Measurements from ENCODE around the gene NDUFAF8.
"Not testable (repeated sequence)": the region's sequence is repeated elsewhere in the genome, so short reads cannot be mapped to it uniquely, and the experiment has no call there.

The NDUFAF8 gene

DNA sequence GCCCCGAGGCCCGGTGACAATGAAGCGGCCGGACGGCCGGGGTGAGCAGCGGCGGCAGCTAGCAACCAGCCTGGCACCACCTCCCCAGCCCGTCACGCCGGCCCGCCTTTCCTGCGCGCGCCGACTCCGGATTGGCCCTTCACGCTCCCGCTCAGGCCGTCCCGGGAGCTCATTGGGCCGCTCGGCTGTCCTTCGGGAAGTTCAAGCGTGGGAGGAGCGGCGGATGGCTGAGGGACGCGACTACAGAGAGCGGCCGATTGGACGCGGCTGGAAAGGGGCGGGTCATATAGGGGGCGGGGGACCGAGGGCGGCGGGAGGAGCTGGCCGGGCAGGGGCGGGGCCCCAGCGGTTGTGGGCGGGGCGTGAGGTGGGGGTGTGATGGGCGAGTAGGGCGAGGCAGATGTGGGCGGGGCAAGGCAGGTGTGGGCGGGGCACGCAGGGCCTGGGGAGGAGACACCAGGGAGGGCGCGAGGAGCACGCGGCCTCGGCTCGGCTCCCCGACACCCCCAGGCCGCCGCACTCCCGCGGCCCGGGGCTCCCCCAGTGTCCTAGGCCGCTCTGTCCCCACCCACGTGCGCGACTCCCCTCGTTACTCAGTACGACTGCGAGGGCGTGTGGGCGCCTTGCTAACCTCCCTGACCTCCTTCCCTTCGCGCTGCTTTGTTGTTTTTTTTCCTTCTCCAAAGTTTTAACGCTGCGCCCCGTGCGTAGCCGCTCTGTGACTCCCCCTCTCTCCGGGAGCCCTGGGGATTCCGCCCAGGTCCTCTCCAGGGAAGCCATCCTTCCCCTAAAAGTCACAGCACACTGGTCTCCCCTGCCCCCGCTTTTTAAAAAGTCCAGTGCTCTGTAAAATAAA lies 16.0 kb upstream of the NDUFAF8 start, which contains the start of gene CEP131:
TSS of gene CEP131 (minus strand) at position 60 of the 856 bp plus-strand sequence. CDS start 2,909 bp downstream, outside the sequence.
- DNase-seq (ENCODE audit: low spot score), result peak; percentile 96

DNA sequence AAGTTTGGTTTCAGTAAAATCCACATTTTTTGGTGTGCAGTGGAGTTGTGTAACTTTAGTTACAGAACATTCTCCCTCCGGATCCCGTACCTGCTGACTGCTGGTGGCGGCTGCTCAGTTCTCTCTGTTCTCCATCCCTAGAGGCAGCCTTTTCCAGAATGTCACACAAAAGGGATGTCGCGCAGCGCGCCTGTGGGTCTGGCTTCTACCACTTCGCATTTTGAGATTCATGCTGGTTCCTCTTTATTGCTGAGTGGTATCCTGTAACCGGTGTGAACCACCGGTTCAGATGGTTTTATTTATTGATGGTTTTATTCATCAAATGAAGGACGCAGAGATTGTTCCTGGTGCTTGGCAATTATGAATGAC lies 15.4 kb upstream of the NDUFAF8 start:
- no peak for DNase-seq (ENCODE audit: low spot score)

DNA sequence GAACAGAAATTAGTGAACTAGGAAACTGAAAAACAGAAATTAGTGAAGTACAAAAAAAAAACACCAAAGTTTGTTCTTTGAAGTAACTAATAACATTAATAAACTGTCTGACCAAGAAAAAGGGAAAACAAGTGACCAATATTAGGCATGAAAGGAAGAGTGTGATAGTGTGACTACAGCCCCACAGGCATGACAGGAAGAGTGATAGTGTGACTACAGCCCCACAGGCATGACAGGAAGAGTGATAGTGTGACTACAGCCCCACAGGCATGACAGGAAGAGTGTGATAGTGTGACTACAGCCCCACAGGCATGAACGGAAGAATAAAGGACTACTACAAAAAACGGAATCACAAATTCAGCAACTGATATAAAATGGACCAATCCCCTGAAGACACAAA lies 11.5 kb upstream of the NDUFAF8 start:
- not testable (repeated sequence) for DNase-seq (ENCODE audit: low spot score)

DNA sequence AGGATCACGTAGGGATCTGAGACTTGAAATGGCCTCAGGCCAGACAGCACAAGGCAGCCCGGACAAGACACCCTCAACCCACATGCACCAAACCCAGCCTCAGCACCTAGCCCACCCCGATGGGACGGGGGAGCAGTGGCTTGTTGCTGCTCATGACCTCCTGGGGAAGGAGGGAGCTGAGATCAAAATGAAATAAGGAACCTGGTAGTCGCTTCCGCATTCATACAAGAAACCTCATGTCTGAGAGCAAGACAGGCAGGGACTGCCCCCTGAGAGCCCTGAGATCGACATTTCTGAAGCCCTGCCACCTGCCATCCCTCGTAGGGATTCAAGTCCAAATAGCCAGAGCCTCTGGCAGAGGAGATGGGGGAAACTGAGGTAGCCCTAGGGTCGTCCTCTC lies 10.7 kb upstream of the NDUFAF8 start:
- DNase-seq (ENCODE audit: low spot score), result no peak

DNA sequence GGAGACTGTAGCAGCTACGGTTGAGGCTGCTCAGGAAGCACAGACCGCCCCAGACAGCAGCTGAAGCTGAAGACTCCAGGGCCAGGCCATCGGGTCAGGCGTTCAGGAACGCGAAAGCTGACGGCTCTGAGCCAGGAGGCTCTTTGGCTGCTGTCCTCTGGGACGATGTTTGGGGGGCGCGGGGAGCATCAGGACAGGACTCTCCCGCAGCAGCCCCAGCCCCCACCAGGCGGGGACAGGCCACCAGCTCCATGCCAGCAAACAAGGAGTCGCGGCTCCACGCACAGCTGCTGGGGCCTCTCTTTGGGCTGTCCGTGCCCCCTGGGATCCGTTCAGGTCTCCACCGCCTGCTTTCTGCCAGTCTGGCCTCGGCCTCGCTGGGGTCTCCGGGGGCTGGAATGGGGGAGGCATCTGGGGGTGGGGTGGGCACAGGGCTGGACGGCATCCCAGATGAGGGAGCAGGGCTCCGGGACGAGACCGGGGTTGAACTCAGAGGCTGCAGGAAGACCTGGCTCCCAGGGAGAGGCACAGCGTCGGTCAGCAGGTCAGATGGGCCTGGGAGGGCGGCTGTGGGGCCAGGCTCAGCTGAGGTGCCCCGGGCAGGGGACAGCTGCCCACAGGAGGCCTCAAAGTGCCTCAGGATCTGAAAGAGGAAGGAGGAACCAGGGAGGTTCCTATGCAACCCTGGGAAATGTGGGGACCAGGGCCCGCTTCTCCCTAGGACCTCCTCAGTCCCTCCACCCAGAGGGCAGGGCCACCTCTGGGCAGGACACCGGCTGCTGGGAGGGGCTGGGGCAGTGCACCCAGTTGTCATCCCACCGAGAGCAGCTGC lies 10.1 kb upstream of the NDUFAF8 start:
- no peak for DNase-seq (ENCODE audit: low spot score)

DNA sequence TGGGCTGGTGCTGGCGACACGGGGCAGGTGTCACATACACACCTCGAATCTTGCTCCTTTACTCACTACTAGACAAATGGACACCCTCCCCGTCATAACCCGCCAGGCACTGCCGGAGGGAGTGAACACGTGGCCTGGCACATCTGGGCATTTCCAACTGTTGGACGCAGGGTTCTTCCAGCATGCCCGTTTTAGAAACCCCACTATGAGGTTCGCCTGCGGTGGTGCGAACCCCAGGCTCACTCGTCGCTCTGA lies 9.5 kb upstream of the NDUFAF8 start:
- no peak for DNase-seq (ENCODE audit: low spot score)

DNA sequence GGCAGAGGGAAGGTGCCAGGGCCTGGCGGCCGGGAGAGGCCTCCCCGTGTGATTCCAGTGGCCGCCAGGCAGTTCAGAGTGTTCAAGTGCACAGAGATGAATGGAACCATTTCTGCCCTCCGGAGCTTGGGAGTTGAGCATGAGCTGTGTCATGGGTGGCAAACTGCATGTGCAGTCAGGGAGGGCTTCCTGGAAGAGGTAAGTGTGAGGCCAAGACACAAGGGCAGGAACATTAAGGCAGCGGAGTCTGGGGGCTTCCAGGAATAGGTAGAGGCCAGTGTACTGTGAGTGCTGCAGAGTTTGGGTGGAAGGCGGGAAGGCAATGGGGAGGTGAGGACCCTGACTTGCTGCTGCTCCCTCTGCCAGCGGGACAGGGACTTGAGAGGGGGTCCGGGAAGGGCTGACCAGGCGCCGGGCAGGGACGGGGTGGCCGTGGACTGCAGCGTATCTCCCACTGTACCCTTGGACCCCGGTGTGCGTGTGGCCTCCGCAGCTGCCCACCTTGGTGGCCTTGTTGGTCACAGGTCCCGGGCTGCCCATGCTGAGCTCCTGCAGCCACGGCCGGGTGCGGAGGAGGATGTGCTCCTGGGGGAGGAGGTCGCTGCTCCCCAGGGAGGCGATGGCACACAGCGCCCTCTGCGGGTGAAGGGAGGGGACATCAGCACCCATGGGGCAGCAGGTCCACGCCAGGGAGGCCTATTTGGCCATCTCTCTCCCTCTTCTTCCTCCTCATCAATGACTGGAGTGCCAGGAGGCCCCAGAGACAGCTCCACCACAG lies 8.9 kb upstream of the NDUFAF8 start:
- no peak for DNase-seq (ENCODE audit: low spot score)

DNA sequence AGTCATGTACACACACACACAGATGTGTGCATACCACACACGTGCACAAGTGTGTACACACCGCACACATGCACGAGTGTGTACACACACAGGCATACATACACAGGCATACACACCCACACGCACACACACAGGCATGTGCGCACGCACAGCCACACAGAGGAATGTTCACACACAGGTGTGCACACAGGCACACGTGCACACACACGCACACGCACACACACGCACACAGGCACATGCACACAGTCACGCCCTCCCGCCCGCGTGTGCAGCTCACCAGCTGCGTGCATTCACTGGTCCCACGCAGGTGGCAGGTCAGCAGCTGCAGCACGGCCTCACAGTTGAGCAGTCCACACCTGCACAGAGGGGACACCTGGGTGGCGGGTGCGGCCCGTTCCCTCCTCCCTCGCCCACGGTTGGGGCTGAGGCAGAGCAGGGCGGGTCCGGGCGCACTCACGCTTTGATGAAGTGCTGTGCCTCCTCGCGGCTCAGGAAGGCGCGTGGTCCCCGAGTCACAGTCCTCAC lies 7.9 kb upstream of the NDUFAF8 start:
- no peak for DNase-seq (ENCODE audit: low spot score)

DNA sequence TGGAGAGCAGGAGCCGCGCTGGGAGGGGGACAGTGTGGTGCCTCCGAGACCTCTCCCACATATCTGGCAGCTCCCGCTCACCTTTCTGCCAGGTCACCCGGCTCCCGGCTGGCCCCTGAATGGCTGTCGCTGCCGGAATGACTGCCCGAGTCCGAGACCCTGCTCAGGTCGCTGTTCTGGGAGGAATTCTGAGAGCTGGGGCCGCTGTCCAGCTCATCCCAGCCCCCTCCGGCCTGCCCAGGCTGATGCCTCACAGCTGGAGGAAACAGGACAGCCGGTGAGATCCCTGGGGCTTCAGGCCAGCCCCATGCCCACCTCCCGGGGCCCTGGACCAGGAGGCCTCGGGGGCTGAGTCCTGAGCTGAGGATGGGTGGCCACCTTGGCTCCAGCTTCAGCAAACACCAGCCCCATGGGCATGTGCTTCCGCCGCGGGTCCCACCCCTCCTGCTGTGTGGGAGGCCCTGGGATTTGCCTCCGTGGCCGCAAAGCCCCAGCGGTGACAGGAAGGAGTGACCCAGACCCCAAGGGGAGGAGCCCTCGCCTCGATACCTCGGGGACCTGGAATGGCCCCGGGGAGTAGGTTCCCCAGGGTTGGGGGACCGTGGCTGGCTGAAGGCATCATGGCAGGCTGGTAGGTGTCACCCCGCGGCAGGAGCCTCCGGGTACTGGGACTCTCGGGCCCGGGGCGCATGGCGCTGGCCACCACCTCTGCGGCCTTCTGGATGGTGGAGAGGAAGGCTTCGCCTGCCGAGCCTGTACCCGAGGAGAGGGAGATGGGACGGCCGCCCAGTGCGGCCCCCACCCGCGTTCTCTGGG lies 7.1 kb upstream of the NDUFAF8 start:
- no peak for DNase-seq (ENCODE audit: low spot score)

DNA sequence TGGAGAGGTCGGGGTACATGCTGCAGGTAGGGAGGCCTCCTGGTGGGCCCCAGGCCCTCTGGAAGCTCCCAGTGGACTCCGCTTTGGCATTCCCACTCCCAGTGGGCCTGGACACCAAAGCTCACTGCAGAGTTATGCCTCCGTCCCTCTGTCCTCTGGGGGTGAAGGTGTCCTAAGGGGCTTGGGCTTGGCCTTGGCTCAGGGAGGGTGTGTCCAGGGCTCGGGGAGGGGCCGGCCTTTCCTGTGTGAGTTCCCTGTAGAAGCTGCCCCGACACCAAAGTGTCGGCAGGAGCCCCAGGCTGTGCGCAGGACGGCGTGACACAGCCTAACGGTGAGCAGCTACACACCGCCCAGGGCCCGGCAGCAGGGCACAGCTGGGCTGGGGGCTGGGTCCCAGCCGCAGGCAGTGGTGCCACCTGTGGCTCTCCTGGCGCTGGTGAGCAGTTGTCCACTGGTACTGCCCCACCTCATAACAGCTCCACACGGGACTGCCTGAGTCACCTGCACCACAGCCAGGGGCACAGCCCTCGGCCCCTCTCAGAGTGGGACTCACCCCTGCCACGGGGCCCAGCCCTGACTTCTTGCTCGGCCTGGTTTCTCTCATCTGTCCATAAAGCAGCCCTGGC lies 6.4 kb upstream of the NDUFAF8 start:
- no peak for DNase-seq (ENCODE audit: low spot score)

DNA sequence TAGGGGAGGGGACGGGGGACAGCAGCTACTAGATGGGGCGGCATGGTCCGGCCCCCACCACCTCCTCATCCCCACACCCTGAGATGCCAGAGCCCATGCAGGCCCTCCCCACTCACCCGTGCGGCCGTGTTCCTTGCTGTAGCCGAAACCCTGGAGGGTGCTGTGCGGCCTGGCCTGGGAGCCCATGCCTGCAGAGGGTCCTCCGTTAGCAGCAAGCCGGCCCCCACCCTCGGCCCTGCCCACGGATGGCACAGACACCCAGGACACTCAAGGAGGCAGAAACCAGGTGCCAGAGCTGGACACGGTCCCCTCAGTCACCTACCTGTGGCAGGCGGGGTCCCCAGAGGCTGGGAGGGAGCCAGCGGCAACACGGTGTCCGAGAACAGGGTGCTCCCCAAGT lies 5.8 kb upstream of the NDUFAF8 start:
- DNase-seq (ENCODE audit: low spot score), result no peak

DNA sequence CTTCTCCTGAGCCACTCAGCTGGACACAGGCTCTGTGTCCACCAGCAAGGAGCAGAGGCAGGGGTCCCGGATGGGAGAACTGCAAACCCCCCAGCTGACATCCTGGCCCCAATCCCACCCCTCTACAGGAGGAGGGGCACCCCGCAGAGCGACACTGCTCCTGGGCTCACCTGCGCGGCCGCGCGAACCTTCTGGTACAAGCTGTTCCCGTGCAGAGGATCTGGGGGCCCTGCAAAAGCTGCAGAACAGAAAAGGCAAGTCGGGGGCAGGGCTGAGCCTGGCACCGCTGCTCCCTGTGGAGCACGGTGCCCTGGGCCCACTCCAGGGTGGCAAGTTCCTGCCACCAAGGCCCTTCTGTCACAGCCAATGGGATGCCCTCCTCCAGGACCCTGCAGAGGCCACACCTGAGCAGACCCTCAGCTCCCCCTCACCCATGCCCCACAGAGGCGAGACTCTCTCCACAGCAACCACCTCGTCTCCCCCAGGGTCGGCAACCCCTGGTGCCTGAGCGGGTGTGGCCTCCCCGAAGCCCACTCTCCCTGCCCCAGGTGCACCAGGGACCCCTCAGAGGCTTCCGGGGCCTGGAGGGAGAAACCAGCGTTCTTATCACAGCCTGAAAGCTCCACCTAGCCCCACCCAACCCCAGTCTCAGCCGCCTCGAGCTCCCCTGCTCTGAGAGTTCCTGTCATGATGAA lies 5.2 kb upstream of the NDUFAF8 start:
- DNase-seq (ENCODE audit: low spot score), result no peak

DNA sequence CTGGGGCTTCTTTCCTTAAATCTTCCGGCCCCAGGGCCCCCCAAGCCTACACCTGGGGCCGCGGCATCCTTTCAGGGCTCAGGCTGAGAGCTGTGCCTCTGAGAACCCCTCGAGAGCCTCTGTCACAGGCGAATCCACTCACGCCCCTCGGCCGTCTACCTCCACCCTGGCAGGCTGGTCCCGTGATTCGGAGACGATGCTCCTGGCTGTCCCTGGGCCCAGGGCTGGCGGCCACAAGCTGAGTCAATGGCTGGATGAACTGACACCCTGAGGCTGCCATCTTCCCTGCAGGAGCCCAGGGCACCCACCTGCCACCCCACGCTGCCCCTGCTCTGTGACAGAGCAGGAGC lies 4.6 kb upstream of the NDUFAF8 start:
- DNase-seq (ENCODE audit: low spot score), result no peak

DNA sequence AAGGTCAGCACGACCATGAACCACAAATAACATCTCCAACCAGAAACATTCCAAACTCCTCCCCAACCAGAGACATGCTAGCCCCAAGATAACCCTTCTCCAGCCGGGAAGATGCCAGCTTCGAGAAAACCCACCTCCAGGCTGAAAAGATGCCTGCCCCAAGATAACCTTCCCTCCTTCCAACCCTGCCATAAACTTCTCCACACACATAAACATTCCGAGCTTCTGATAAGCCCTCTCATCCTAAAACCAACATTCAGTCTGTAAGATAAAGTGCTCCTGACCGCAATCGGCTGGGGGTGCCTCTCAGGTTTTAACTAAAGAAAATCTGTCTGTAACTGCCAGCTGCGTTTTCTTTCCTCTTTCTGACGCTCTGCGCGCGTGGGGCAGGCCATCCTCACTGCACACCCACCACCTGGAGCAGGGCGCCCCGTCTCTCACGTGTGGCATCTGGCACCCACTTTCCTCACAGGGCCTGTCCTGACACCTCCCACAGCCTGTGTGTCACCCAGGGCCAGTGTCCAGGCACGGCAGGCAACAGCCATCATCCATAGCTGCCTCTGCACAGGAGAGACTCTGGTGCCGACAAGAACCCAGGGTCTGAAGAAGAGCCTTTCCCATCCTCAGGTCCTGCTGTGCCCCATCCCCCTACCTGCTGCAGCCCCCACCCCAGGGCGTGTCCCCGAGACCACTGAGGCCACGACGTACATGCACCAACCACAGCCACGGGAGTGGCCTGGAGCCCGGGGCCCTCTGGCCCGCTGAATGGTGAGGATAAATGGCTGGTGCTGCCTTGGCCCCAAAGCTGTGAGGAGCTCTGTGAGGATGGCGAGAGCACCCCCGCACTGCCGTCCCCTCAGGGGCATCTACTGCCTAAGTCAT lies 3.9 kb upstream of the NDUFAF8 start:
- DNase-seq (ENCODE audit: low spot score), result no peak

DNA sequence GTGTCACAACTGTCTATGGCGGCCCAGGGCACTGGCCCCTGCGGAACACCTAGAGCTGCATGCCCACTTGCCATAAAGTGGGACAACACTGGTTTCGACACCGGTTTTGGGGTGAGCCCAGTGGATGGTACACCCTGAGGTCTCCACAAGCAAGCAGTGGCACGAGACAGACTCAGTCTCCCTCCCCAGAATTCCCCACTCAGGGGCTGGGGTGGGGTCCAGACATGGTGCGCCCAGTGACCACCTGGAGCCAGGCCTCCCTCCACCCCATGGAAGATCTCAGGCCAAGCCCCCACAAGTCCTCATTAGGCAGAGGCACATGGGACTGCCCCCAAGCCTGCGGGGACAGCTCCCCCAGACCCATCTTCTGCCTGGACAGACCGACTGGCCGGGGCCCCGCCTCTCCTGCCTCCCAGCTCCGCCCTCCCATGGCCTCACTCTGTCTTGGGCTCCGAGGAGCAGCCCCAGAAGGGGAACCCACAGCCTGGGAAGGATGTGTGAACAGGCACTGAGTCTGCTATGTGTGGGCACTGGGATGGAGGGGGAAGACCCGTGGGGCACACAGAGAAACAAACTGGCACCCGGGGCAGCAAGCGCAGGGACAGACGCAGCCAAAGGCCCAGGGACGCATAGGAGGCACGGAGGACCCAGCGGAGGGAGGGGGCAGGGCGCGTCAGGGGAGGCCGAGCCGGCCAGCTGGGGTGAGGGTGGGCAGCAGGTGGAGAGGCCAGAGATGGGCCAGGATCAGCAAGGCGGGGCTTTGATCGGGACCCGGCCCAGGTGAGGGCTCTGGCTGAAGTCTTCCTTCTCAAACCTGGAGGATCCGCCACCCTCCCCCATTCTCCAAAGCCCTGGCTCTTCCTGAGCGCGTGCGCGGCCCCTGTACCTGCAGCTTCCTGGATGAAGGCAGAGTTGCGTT lies 3.0 kb upstream of the NDUFAF8 start:
- no peak for DNase-seq (ENCODE audit: low spot score)

DNA sequence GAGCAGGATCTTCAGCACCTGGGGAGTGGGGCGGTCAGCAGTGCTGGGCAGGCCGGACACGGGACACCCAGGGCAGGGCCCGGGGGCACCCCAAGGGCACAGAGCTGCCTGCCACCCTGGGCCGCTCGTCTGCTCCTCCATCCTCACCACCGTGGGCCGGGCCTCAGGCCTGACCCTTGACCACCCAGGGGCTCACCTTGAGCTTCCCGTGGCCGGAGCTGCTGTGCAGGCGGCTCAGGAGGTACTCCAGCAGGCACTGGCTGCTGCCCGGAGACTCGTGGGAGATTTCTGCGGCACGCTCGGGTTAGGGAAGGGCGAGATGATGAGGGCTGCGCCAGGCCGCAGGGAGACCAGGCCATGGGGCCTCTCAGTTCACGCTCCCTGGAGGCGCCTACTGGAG lies 2.3 kb upstream of the NDUFAF8 start:
- no peak for DNase-seq (ENCODE audit: low spot score)

DNA sequence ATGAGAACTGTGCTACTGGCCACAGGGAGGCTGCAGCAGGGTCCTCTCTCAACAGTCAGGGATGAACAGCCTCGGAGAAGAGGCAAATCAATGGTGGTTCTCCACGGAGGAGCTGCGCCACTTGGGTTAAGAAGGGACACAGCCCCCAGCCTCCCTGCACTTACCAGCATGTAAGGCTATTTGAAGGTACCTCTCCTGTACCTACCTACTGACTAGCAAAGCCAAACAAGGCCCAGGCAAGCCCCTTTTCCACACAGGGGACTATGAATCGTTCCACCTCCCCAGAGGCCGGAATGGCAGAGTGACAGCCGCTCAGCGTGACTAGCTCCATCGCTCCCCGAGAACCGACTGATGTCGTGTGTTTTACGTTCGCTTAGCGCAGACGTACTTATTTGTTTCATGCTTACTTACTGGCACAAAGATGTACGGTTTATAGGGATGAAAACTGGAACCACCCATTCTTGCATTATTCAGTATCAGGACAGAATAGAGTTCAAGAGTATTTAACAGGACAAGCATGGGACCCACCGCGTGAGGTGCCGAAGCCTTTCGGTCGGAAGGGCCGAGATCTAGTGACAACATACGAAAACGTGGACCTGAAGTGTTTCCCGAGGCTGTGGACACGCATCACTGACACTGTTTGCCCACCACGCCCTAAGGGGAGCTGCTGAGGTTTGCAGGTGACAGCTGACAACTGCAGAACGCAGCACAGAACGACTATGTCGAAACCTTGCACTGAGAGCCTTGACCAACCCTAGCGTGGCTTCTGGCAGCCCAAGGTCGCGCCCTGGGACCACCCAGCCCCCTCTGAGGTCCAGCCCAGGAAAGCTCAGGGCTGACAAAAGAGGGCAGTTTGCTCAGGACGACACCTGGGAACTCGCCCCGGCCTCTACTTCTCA lies 1.3 kb upstream of the NDUFAF8 start:
- DNase-seq (ENCODE audit: low spot score), result peak; percentile 11

DNA sequence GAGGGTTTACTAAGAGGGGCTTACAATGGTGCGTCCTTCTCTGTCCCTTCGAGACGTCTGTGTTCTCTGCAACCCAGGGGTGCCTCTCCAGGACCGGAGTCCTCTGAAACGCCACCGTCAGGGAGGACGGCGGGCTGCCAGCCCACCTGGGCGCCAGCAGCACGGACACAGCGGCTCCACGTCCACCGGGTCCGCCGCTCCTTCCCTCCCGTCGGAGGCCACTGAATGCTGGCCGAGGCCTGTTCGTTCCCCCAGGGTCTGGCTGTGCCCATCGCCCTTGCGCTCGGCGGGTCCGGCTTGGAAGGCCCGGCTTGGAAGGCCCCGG lies 666 bp upstream of the NDUFAF8 start:
- DNase-seq (ENCODE audit: low spot score), result no peak
